ENCODE data around the gene C1orf116.

The C1orf116 gene

DNA sequence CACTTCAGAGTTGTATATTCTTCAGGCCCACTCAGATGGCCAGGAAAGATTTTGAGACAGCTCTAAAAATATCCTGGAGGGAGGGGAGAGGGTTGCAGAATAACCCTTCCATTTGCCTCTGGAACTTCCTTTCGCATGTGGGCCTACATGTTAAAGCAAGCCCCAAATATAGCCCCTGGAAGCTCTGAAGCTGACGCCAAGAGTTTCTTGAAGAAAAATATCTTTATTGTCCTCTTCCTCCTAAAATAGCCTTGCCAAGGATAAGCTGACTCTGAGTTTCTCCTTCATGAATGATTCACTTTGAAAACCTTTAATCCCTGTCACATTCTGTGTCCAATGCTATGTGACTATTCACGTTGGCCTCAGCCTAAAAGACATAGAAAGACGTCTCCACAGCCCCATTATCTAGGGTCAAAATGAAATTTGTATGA, 6.4 kb downstream of the C1orf116 start:
- peak; percentile 4; the same call in 2 of the 3 replicates for ATAC-seq
- TF ChIP-seq GLIS3 (CRISPR knock-in tag; IDR thresholded peaks at IDR 0.05) (no peak), ZNF70 (CRISPR knock-in tag; IDR thresholded peaks at IDR 0.05) (no peak), RARB (CRISPR knock-in tag; IDR thresholded peaks at IDR 0.05) (no peak), ZFP3 (CRISPR knock-in tag; IDR thresholded peaks at IDR 0.05) (no peak), ARNTL (CRISPR knock-in tag; IDR thresholded peaks at IDR 0.05; ENCODE audit: borderline replicate concordance, low read depth) (no peak), OSR1 (CRISPR knock-in tag; IDR thresholded peaks at IDR 0.05) (no peak), TOX (CRISPR knock-in tag; IDR thresholded peaks at IDR 0.05; ENCODE audit: borderline replicate concordance) (no peak), TCF4 (CRISPR knock-in tag; IDR thresholded peaks at IDR 0.05; ENCODE audit: borderline replicate concordance) (no peak), ZNF8 (CRISPR knock-in tag; IDR thresholded peaks at IDR 0.05) (no peak), BACH2 (CRISPR knock-in tag; IDR thresholded peaks at IDR 0.05; ENCODE audit: borderline replicate concordance) (no peak), SNAI2 (CRISPR knock-in tag; IDR thresholded peaks at IDR 0.05) (no peak), ZC3H10 (CRISPR knock-in tag; IDR thresholded peaks at IDR 0.05) (no peak), ISL1 (CRISPR knock-in tag; IDR thresholded peaks at IDR 0.05) (no peak), ZFP30 (CRISPR knock-in tag; IDR thresholded peaks at IDR 0.05) (no peak)
- TF ChIP-seq, protein P1, sequence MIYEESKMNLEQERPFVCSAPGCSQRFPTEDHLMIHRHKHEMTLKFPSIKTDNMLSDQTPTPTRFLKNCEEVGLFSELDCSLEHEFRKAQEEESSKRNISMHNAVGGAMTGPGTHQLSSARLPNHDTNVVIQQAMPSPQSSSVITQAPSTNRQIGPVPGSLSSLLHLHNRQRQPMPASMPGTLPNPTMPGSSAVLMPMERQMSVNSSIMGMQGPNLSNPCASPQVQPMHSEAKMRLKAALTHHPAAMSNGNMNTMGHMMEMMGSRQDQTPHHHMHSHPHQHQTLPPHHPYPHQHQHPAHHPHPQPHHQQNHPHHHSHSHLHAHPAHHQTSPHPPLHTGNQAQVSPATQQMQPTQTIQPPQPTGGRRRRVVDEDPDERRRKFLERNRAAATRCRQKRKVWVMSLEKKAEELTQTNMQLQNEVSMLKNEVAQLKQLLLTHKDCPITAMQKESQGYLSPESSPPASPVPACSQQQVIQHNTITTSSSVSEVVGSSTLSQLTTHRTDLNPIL (CRISPR knock-in tag; IDR thresholded peaks at IDR 0.05; ENCODE audit: low read depth), result no peak
- TF ChIP-seq, protein P2, sequence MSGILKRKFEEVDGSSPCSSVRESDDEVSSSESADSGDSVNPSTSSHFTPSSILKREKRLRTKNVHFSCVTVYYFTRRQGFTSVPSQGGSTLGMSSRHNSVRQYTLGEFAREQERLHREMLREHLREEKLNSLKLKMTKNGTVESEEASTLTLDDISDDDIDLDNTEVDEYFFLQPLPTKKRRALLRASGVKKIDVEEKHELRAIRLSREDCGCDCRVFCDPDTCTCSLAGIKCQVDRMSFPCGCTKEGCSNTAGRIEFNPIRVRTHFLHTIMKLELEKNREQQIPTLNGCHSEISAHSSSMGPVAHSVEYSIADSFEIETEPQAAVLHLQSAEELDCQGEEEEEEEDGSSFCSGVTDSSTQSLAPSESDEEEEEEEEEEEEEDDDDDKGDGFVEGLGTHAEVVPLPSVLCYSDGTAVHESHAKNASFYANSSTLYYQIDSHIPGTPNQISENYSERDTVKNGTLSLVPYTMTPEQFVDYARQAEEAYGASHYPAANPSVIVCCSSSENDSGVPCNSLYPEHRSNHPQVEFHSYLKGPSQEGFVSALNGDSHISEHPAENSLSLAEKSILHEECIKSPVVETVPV (CRISPR knock-in tag; IDR thresholded peaks at IDR 0.05), result no peak
- TF ChIP-seq, protein P3, sequence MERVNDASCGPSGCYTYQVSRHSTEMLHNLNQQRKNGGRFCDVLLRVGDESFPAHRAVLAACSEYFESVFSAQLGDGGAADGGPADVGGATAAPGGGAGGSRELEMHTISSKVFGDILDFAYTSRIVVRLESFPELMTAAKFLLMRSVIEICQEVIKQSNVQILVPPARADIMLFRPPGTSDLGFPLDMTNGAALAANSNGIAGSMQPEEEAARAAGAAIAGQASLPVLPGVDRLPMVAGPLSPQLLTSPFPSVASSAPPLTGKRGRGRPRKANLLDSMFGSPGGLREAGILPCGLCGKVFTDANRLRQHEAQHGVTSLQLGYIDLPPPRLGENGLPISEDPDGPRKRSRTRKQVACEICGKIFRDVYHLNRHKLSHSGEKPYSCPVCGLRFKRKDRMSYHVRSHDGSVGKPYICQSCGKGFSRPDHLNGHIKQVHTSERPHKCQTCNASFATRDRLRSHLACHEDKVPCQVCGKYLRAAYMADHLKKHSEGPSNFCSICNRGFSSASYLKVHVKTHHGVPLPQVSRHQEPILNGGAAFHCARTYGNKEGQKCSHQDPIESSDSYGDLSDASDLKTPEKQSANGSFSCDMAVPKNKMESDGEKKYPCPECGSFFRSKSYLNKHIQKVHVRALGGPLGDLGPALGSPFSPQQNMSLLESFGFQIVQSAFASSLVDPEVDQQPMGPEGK (CRISPR knock-in tag; IDR thresholded peaks at IDR 0.05; ENCODE audit: borderline replicate concordance), result no peak
- TF ChIP-seq, protein P4, sequence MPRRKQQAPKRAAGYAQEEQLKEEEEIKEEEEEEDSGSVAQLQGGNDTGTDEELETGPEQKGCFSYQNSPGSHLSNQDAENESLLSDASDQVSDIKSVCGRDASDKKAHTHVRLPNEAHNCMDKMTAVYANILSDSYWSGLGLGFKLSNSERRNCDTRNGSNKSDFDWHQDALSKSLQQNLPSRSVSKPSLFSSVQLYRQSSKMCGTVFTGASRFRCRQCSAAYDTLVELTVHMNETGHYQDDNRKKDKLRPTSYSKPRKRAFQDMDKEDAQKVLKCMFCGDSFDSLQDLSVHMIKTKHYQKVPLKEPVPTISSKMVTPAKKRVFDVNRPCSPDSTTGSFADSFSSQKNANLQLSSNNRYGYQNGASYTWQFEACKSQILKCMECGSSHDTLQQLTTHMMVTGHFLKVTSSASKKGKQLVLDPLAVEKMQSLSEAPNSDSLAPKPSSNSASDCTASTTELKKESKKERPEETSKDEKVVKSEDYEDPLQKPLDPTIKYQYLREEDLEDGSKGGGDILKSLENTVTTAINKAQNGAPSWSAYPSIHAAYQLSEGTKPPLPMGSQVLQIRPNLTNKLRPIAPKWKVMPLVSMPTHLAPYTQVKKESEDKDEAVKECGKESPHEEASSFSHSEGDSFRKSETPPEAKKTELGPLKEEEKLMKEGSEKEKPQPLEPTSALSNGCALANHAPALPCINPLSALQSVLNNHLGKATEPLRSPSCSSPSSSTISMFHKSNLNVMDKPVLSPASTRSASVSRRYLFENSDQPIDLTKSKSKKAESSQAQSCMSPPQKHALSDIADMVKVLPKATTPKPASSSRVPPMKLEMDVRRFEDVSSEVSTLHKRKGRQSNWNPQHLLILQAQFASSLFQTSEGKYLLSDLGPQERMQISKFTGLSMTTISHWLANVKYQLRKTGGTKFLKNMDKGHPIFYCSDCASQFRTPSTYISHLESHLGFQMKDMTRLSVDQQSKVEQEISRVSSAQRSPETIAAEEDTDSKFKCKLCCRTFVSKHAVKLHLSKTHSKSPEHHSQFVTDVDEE (CRISPR knock-in tag; IDR thresholded peaks at IDR 0.05), result no peak
- TF ChIP-seq, protein P5, sequence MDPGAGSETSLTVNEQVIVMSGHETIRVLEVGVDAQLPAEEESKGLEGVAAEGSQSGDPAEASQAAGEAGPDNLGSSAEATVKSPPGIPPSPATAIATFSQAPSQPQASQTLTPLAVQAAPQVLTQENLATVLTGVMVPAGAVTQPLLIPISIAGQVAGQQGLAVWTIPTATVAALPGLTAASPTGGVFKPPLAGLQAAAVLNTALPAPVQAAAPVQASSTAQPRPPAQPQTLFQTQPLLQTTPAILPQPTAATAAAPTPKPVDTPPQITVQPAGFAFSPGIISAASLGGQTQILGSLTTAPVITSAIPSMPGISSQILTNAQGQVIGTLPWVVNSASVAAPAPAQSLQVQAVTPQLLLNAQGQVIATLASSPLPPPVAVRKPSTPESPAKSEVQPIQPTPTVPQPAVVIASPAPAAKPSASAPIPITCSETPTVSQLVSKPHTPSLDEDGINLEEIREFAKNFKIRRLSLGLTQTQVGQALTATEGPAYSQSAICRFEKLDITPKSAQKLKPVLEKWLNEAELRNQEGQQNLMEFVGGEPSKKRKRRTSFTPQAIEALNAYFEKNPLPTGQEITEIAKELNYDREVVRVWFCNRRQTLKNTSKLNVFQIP (CRISPR knock-in tag; IDR thresholded peaks at IDR 0.05; ENCODE audit: borderline replicate concordance, low read depth), result no peak

DNA sequence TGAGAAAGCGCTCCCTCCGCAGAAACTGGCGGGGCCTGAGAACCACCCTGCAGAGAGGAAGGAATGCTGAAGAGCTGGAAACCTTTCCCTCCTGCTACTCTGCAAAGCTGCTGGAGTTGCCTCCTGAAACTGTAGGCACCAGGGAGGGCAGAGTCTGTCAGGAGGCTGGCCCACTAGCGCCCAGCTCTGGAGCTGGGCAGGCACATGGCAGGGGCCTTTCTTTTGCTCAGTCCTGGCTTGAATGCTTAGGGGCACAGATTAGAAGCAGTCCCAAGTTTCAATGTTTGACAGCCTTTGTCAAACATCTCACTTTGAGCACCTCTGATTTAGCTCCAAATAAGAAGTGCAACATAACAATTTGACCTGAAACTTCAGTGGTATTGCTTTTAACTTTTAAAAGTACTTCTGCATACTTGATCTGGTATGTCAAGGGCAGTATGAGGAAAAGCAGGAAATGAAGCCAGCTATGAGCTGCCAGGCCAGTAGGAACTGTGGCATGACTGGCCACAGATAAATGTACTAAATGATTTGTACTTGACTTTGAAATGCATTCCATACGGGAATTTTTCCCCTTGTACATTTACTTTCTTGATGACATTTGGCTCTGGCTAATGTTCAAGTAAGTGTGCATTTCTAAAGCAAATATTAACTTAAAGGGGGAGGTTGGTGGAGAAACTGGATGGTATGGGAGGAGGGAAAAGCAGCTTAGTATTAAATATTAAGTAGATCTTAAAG, 7.2 kb downstream of the C1orf116 start:
- peak; percentile 89 for ATAC-seq
- TF ChIP-seq ARNTL (CRISPR knock-in tag; IDR thresholded peaks at IDR 0.05; ENCODE audit: borderline replicate concordance, low read depth), result no peak
- no peak for TF ChIP-seq SNAI2 (CRISPR knock-in tag; IDR thresholded peaks at IDR 0.05)
- peak; percentile 68 for TF ChIP-seq TOX (CRISPR knock-in tag; IDR thresholded peaks at IDR 0.05; ENCODE audit: borderline replicate concordance)
- TF ChIP-seq OSR1 (CRISPR knock-in tag; IDR thresholded peaks at IDR 0.05), result peak; percentile 83; the same call in 1 of the 2 replicates

All from SK-N-SH treated with all-trans-retinoic acid at 6 μM for 48 hours (cell line).